GM19438 (cell line): ENCODE measurements around the gene CSTF2T.

Experiments
- ATAC-seq: cut with Tn5 transposase; IDR thresholded peaks from one replicate; pipeline ENCODE4 v1.9.1; 2021; ENCODE audit warnings: low read depth; ENCODE audit not compliant: unreplicated experiment

CSTF2T gene

GRCh38 chr10:51699475-51700227, at the start of gene CSTF2T:
TSS of gene CSTF2T (minus strand) at chr10:51699595. CDS start at chr10:51699549, 46 bp downstream.
- peak; percentile 90 for ATAC-seq

GRCh38 chr10:51748959-51749358, 49.6 kb upstream of the CSTF2T start:
- no peak for ATAC-seq

GRCh38 chr10:51747216-51747615, 47.8 kb upstream of the CSTF2T start:
- no peak for ATAC-seq

GRCh38 chr10:51745397-51745796, 46.0 kb upstream of the CSTF2T start:
- no peak for ATAC-seq

GRCh38 chr10:51744235-51745000, 45.0 kb upstream of the CSTF2T start:
- ATAC-seq: no peak

GRCh38 chr10:51743146-51743545, 43.8 kb upstream of the CSTF2T start:
- peak; percentile 98 for ATAC-seq

- ATAC-seq: no peak
Measured at GRCh38 chr10:51733057-51733456, 33.7 kb upstream of the CSTF2T start.

GRCh38 chr10:51729822-51730555, 30.6 kb upstream of the CSTF2T start:
- ATAC-seq: no peak

GRCh38 chr10:51724038-51724437, 24.6 kb upstream of the CSTF2T start:
- ATAC-seq: no peak

GRCh38 chr10:51718804-51719291, 19.5 kb upstream of the CSTF2T start:
- no peak for ATAC-seq

- ATAC-seq: no peak
Measured at GRCh38 chr10:51716981-51717380, 17.6 kb upstream of the CSTF2T start.

- ATAC-seq: no peak
Measured at GRCh38 chr10:51711519-51711891, 12.1 kb upstream of the CSTF2T start.

- ATAC-seq: no peak
Measured at GRCh38 chr10:51709324-51709972, 10.1 kb upstream of the CSTF2T start.

- no peak for ATAC-seq
Measured at GRCh38 chr10:51708609-51709008, 9.2 kb upstream of the CSTF2T start.

GRCh38 chr10:51707821-51708424, 8.5 kb upstream of the CSTF2T start:
- no peak for ATAC-seq

- ATAC-seq: no peak
Measured at GRCh38 chr10:51707392-51707791, 8.0 kb upstream of the CSTF2T start.

- no peak for ATAC-seq
Measured at GRCh38 chr10:51706225-51706624, 6.8 kb upstream of the CSTF2T start.

- no peak for ATAC-seq
Measured at GRCh38 chr10:51705774-51706173, 6.4 kb upstream of the CSTF2T start.

GRCh38 chr10:51700228-51700817, 928 bp upstream of the CSTF2T start:
- ATAC-seq: no peak

GRCh38 chr10:51699145-51699474, 285 bp downstream of the CSTF2T start:
- peak; percentile 31 for ATAC-seq
